HepG2 (cell line): ENCODE results near the gene MRPL27. TPM values are rescaled to one million over a fixed set of nuclear protein-coding genes. Genes with fewer than 3 reads are reported as not detected.

Experiments used
- ATAC-seq: fragments of 200-7000 bp; cut with Tn5 transposase; 3 replicates; pipeline ENCODE4 v1.9.1; 2020; ENCODE audit warnings: mild to moderate bottlenecking, moderate library complexity
- BruUV-seq: library from RNA; stranded (reverse); fragments of 400-500 nt; replicated peaks from 2 replicates; lab custom pipeline; 2021; lab: Mats Ljungman, UMichigan
- CTCF ChIA-PET: fragments of 300-600 bp; formaldehyde crosslinking; extraction: SDS; loops from one replicate; lab custom pipeline; 2021; ENCODE audit warnings: low total read pairs, inconsistent platforms, low intra/inter-chr PET ratio; lab: Yijun Ruan, JAX
- POLR2A ChIA-PET: fragments of 350-600 bp; sonication (Branson Sonifier 250); formaldehyde crosslinking; loops from one replicate; lab custom pipeline; 2020; ENCODE audit warnings: antibody characterized with exemption, inconsistent platforms; lab: Yijun Ruan, JAX
- DNase-seq: peaks from one replicate; pipeline ENCODE4 v3.0.0-alpha.2; 2015; ENCODE audit warnings: low spot score
- FAIRE-seq: peaks from 3 replicates; lab custom pipeline; 2011; peaks lifted over from hg19 to GRCh38; lab: Jason Lieb, UNC
- H2AFZ ChIP-seq: one replicate; pipeline ENCODE4 v1.6.1; 2011; ENCODE audit warnings: low read length, inconsistent platforms
- H3K27ac ChIP-seq: fragments of 300-600 bp; 3 replicates; pipeline ENCODE4 v1.8.0; 2011; ENCODE audit warnings: mixed run types, mild to moderate bottlenecking, mixed read lengths, low read length, inconsistent platforms; ENCODE audit not compliant: insufficient read depth; ENCODE audit errors: extremely low read length
- H3K27me3 ChIP-seq, 2 experiments: fragments of 200-600 bp in 1 of 2; 2 replicates in 1 of 2; 3 replicates in 1 of 2; pipeline versions ENCODE4 v1.6.0 to v1.8.0; 2011; ENCODE audit warnings: low read length in 2 of 2, mild to moderate bottlenecking in 2 of 2, moderate library complexity in 2 of 2, inconsistent platforms in 1 of 2; ENCODE audit not compliant: insufficient read depth in 2 of 2, control insufficient read depth in 1 of 2
- H3K36me3 ChIP-seq, 2 experiments: fragments of 200-600 bp in 1 of 2; replicated peaks in 1 of 2; 2 replicates in 1 of 2; 3 replicates in 1 of 2; pipeline versions ENCODE4 v1.5.1 to v1.8.0; 2011; ENCODE audit warnings: low read length in 2 of 2, inconsistent platforms in 1 of 2; ENCODE audit not compliant: insufficient read depth in 2 of 2, control insufficient read depth in 1 of 2
- H3K4me1 ChIP-seq: 2 replicates; pipeline ENCODE4 v1.5.1; 2012; ENCODE audit warnings: low read length, inconsistent platforms; ENCODE audit not compliant: insufficient read depth
- H3K4me2 ChIP-seq: 2 replicates; pipeline ENCODE4 v1.6.0; 2011; ENCODE audit warnings: low read depth, low read length, inconsistent platforms
- H3K4me3 ChIP-seq, 3 experiments: fragments of 200-600 bp in 1 of 3; sonication (generic), shearing (Covaris generic) in 1 of 3; replicated peaks in 1 of 3; 2 replicates each; pipeline ENCODE4 v1.5.1; 2011 to 2016; ENCODE audit warnings: low read length in 3 of 3, inconsistent platforms in 2 of 3, low read depth in 2 of 3, mild to moderate bottlenecking in 2 of 3, control low read depth in 1 of 3, mixed read lengths in 1 of 3; ENCODE audit not compliant: insufficient read depth in 1 of 3
- H3K79me2 ChIP-seq: one replicate; pipeline ENCODE4 v1.6.1; 2011; ENCODE audit warnings: low read length, inconsistent platforms; ENCODE audit not compliant: insufficient read depth
- H3K9ac ChIP-seq: 2 replicates; pipeline ENCODE4 v1.6.0; 2011; ENCODE audit warnings: mild to moderate bottlenecking, low read depth, low read length, inconsistent platforms; ENCODE audit not compliant: insufficient read depth
- H3K9me3 ChIP-seq: 2 replicates; pipeline ENCODE4 v1.5.1; 2012; ENCODE audit warnings: mild to moderate bottlenecking, low read length
- H4K20me1 ChIP-seq: 2 replicates; pipeline ENCODE4 v1.6.0; 2011; ENCODE audit warnings: inconsistent platforms, mild to moderate bottlenecking, low read length, moderate library complexity; ENCODE audit not compliant: insufficient read depth
- ADNP ChIP-seq: sonication (generic); formaldehyde crosslinking; IDR thresholded peaks from 2 replicates; pipeline ENCODE4 v1.4.0; 2020; ENCODE audit warnings: missing genetic modification reagents
- CHD4 ChIP-seq: fragments of 200-600 bp; sonication (generic); IDR thresholded peaks from 2 replicates; pipeline ENCODE4 v1.7.0; 2017; ENCODE audit warnings: mild to moderate bottlenecking, low read length, borderline replicate concordance
- JARID2 ChIP-seq: sonication (generic); formaldehyde crosslinking; IDR thresholded peaks from 2 replicates; pipeline ENCODE4 v1.8.1; 2023; ENCODE audit warnings: missing genetic modification reagents, inconsistent platforms; ENCODE audit not compliant: insufficient replicate concordance
- KDM5B ChIP-seq: sonication (generic); formaldehyde crosslinking; IDR thresholded peaks from 2 replicates; pipeline ENCODE4 v1.4.0; 2020; ENCODE audit warnings: missing genetic modification reagents, mild to moderate bottlenecking, borderline replicate concordance
- MBD4 ChIP-seq: IDR thresholded peaks from 2 replicates; pipeline ENCODE4 v1.6.1; 2012; ENCODE audit warnings: low read length, inconsistent platforms, borderline replicate concordance
- SMAD1 ChIP-seq: sonication (generic); formaldehyde crosslinking; IDR thresholded peaks from 2 replicates; pipeline ENCODE4 v1.4.0; 2020; ENCODE audit warnings: missing genetic modification reagents, low read depth, mild to moderate bottlenecking, borderline replicate concordance
- SRSF9 ChIP-seq: fragments of 200-400 bp; formaldehyde crosslinking; IDR thresholded peaks from 2 replicates; pipeline ENCODE4 v1.6.1; 2018; ENCODE audit warnings: borderline replicate concordance, mild to moderate bottlenecking, low read depth, low read length; ENCODE audit not compliant: insufficient read depth, poor library complexity, severe bottlenecking
- STAT5B ChIP-seq: sonication (generic); formaldehyde crosslinking; IDR thresholded peaks from 2 replicates; pipeline ENCODE4 v1.4.0; 2020; ENCODE audit warnings: missing genetic modification reagents
- THAP7 ChIP-seq: sonication (generic); formaldehyde crosslinking; IDR thresholded peaks from 2 replicates; pipeline ENCODE4 v1.8.1; 2023; ENCODE audit warnings: mild to moderate bottlenecking, missing genetic modification reagents
- ZBTB1 ChIP-seq: sonication (generic); formaldehyde crosslinking; IDR thresholded peaks from 2 replicates; pipeline ENCODE4 v1.4.0; 2020; ENCODE audit warnings: missing genetic modification reagents, borderline replicate concordance
- ZKSCAN1 ChIP-seq: fragments of 150-350 bp; IDR thresholded peaks from 2 replicates; pipeline ENCODE4 v1.6.1; 2014; ENCODE audit warnings: low read length
- ZNF501 ChIP-seq: sonication (generic); formaldehyde crosslinking; IDR thresholded peaks from 2 replicates; pipeline ENCODE4 v1.5.1; 2020; ENCODE audit warnings: mild to moderate bottlenecking, moderate library complexity, missing genetic modification reagents
- ZNF672 ChIP-seq: sonication (generic); formaldehyde crosslinking; IDR thresholded peaks from 2 replicates; pipeline ENCODE4 v1.8.1; 2022; ENCODE audit warnings: missing genetic modification reagents
- ZNF710 ChIP-seq: sonication (generic); formaldehyde crosslinking; IDR thresholded peaks from 2 replicates; pipeline ENCODE4 v1.5.0; 2020; ENCODE audit warnings: mild to moderate bottlenecking, missing genetic modification reagents, borderline replicate concordance
- WGBS: methylation state at CpG from one replicate; pipeline ENCODE4 v1.1.6; 2017; ENCODE audit warnings: low lambda C conversion rate; 5-methylcytosine and 5-hydroxymethylcytosine counted together
- in situ Hi-C: cut with HindIII; loops from 2 replicates; pipeline ENCODE4 v1.10.0; 2017; ENCODE audit warnings: low pct_unique_long_range_greater_than_20kb; ENCODE audit not compliant: extremely low pct_ligation_motif_present
- intact Hi-C: fragments of 100-400 bp; cut with micrococcal nuclease; formaldehyde crosslinking; loops from one replicate; pipeline ENCODE4 v1.10.0; 2022; ENCODE audit not compliant: unreplicated experiment
- polyA plus RNA-seq, 8 experiments: library from polyadenylated mRNA; depleted of rRNA in 3 of 8; stranded (reverse) in 7 of 8; unstranded in 1 of 8; fragments of >200 nt; fragmentation: Illumina TruSeq in 4 of 8; extraction: Trizol in 4 of 8; gene quantifications; 2 replicates each; pipeline versions ENCODE4 v1.2.1 to v1.2.3, GENCODE V29; 2011 to 2016; ENCODE audit warnings: low read depth in 4 of 8, missing spikeins in 1 of 8, mixed read lengths in 1 of 8; ENCODE audit not compliant: insufficient read depth in 1 of 8
- total RNA-seq, 5 experiments: library from RNA; depleted of rRNA; stranded (reverse); fragments of >200 nt; fragmentation: Illumina TruSeq; extraction: Trizol; gene quantifications; 2 replicates each; pipeline ENCODE4 v1.2.3, GENCODE V29; 2016; ENCODE audit warnings: low read depth in 1 of 5
- TF ChIP-seq, protein P1 (sequence below): sonication (generic); formaldehyde crosslinking; IDR thresholded peaks from 2 replicates; pipeline ENCODE4 v1.8.1; 2022; ENCODE audit warnings: low read depth, mild to moderate bottlenecking, missing genetic modification reagents
- TF ChIP-seq, protein P2 (sequence below), 2 experiments: IDR thresholded peaks; 2 replicates each; pipeline ENCODE4 v1.6.1; 2011 to 2012; ENCODE audit warnings: low read length in 2 of 2, borderline replicate concordance in 1 of 2, low read depth in 1 of 2, mild to moderate bottlenecking in 1 of 2, moderate library complexity in 1 of 2

Gene MRPL27
- total and polyA plus RNA-seq, 2 of the 13 experiments (the other 11 are each of a cell fraction or from before 2014, with no cell fraction given) = 137 to 217 TPM

DNA sequence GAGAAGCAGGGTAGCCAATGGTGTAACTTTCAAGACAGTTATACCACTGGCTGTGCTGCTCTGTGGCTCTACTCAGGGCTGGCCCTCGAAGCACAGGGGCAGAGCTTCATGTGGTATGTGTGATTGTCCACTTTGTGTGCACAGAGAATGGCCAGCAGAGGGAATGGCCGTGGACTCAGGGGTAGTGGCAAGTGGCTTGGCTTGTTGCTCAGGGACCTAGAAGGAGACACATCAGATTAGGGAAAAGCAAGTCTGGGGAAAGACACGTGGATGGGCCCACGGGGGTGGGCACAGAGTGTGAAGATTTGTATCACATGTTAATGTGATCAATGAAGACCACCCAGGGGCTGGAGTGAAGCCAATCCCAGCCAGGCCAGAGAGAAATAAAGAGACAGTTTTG, 47.1 kb downstream of the MRPL27 start:
- intact Hi-C loops (no loop called here), in situ Hi-C loops (no loop called here)
- TF ChIP-seq KDM5B (CRISPR knock-in tag) (no peak), JARID2 (no peak), ZBTB1 (CRISPR knock-in tag) (no peak), ZKSCAN1 (no peak), ADNP (no peak), MBD4 (no peak), SRSF9 (no peak), ZNF501 (CRISPR knock-in tag) (no peak), CHD4 (no peak), ZNF710 (no peak), THAP7 (CRISPR knock-in tag) (no peak), STAT5B (CRISPR knock-in tag) (no peak), ZNF672 (no peak), SMAD1 (CRISPR knock-in tag) (no peak)
- TF ChIP-seq, protein P1, sequence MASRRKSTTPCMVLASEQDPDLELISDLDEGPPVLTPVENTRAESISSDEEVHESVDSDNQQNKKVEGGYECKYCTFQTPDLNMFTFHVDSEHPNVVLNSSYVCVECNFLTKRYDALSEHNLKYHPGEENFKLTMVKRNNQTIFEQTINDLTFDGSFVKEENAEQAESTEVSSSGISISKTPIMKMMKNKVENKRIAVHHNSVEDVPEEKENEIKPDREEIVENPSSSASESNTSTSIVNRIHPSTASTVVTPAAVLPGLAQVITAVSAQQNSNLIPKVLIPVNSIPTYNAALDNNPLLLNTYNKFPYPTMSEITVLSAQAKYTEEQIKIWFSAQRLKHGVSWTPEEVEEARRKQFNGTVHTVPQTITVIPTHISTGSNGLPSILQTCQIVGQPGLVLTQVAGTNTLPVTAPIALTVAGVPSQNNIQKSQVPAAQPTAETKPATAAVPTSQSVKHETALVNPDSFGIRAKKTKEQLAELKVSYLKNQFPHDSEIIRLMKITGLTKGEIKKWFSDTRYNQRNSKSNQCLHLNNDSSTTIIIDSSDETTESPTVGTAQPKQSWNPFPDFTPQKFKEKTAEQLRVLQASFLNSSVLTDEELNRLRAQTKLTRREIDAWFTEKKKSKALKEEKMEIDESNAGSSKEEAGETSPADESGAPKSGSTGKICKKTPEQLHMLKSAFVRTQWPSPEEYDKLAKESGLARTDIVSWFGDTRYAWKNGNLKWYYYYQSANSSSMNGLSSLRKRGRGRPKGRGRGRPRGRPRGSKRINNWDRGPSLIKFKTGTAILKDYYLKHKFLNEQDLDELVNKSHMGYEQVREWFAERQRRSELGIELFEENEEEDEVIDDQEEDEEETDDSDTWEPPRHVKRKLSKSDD (CRISPR knock-in tag) = no peak
- TF ChIP-seq, protein P2, sequence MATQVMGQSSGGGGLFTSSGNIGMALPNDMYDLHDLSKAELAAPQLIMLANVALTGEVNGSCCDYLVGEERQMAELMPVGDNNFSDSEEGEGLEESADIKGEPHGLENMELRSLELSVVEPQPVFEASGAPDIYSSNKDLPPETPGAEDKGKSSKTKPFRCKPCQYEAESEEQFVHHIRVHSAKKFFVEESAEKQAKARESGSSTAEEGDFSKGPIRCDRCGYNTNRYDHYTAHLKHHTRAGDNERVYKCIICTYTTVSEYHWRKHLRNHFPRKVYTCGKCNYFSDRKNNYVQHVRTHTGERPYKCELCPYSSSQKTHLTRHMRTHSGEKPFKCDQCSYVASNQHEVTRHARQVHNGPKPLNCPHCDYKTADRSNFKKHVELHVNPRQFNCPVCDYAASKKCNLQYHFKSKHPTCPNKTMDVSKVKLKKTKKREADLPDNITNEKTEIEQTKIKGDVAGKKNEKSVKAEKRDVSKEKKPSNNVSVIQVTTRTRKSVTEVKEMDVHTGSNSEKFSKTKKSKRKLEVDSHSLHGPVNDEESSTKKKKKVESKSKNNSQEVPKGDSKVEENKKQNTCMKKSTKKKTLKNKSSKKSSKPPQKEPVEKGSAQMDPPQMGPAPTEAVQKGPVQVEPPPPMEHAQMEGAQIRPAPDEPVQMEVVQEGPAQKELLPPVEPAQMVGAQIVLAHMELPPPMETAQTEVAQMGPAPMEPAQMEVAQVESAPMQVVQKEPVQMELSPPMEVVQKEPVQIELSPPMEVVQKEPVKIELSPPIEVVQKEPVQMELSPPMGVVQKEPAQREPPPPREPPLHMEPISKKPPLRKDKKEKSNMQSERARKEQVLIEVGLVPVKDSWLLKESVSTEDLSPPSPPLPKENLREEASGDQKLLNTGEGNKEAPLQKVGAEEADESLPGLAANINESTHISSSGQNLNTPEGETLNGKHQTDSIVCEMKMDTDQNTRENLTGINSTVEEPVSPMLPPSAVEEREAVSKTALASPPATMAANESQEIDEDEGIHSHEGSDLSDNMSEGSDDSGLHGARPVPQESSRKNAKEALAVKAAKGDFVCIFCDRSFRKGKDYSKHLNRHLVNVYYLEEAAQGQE (IDR thresholded peaks at IDR 0.05; ENCODE audit: borderline replicate concordance in 1 of 2, low read depth in 1 of 2, low read length in 2 of 2) = no peak
- FAIRE-seq (no peak), ATAC-seq (no peak; the same call in 2 of the 3 replicates), DNase-seq (no peak)
- no peaks in the 10 kb centered on the region for H3K36me3 ChIP-seq
- BruUV-seq = no TSS peak
- H3K4me2 ChIP-seq = no peak overlapping the region
- H4K20me1 ChIP-seq = no peaks in the 10 kb centered on the region
- no peak overlapping the region for H3K27ac ChIP-seq
- no peaks in the 10 kb centered on the region for H3K4me1 ChIP-seq
- no peaks in the 10 kb centered on the region for H3K9me3 ChIP-seq
- WGBS = under 1% methylated on average over 4 of the region's 4 CpGs
- H3K4me3 ChIP-seq = no peak overlapping the region
- no peak overlapping the region for H2AFZ ChIP-seq
- ChIA-PET CTCF (no interaction called here), POLR2A (no interaction called here)
- H3K9ac ChIP-seq = no peak overlapping the region
- H3K79me2 ChIP-seq = no peaks in the 10 kb centered on the region
- H3K27me3 ChIP-seq = peaks cover 10 to 34% of the 10 kb centered on the region in 2 experiments; a peak in 3 of 5 replicates
